ENCODE data around the gene AP1G2.

DNA sequence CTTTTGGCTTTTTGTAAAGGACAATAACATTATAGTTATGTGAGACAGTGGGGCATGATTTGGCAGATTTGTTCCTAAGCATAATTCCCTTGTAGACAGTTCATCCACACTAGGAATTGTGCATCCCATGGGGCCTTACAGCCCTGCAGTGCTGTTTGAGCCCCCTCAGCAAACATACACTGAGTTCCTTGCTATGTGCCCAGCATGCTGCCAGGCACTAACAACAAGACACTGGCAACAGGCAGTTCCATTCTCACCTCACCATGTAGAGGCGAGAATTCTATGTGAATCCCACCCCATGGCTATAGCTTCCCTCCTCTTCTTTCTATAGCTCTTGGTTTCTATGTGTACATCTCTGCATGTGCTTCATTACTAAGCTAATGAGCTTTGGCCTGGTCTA lies 9.6 kb downstream of the AP1G2 start:
- TF ChIP-seq, protein P1, sequence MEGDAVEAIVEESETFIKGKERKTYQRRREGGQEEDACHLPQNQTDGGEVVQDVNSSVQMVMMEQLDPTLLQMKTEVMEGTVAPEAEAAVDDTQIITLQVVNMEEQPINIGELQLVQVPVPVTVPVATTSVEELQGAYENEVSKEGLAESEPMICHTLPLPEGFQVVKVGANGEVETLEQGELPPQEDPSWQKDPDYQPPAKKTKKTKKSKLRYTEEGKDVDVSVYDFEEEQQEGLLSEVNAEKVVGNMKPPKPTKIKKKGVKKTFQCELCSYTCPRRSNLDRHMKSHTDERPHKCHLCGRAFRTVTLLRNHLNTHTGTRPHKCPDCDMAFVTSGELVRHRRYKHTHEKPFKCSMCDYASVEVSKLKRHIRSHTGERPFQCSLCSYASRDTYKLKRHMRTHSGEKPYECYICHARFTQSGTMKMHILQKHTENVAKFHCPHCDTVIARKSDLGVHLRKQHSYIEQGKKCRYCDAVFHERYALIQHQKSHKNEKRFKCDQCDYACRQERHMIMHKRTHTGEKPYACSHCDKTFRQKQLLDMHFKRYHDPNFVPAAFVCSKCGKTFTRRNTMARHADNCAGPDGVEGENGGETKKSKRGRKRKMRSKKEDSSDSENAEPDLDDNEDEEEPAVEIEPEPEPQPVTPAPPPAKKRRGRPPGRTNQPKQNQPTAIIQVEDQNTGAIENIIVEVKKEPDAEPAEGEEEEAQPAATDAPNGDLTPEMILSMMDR (IDR thresholded peaks at IDR 0.05; ENCODE audit: low read depth, low read length, missing input control): no peak
- TF ChIP-seq FOXA1 (IDR thresholded peaks at IDR 0.05): no peak
- no peak for TF ChIP-seq SP1 (IDR thresholded peaks at IDR 0.05)
- no peak for TF ChIP-seq YY1 (IDR thresholded peaks at IDR 0.05)
- TF ChIP-seq, protein P2, sequence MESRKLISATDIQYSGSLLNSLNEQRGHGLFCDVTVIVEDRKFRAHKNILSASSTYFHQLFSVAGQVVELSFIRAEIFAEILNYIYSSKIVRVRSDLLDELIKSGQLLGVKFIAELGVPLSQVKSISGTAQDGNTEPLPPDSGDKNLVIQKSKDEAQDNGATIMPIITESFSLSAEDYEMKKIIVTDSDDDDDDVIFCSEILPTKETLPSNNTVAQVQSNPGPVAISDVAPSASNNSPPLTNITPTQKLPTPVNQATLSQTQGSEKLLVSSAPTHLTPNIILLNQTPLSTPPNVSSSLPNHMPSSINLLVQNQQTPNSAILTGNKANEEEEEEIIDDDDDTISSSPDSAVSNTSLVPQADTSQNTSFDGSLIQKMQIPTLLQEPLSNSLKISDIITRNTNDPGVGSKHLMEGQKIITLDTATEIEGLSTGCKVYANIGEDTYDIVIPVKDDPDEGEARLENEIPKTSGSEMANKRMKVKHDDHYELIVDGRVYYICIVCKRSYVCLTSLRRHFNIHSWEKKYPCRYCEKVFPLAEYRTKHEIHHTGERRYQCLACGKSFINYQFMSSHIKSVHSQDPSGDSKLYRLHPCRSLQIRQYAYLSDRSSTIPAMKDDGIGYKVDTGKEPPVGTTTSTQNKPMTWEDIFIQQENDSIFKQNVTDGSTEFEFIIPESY (IDR thresholded peaks at IDR 0.05): no peak
- no peak for TF ChIP-seq GABPA (IDR thresholded peaks at IDR 0.05 in 1 of 2, conservative IDR thresholded peaks at IDR 0.05 in 1 of 2)
- TF ChIP-seq, protein P3, sequence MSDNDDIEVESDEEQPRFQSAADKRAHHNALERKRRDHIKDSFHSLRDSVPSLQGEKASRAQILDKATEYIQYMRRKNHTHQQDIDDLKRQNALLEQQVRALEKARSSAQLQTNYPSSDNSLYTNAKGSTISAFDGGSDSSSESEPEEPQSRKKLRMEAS (IDR thresholded peaks at IDR 0.05): no peak
- no peak for TF ChIP-seq HNF4A (conservative IDR thresholded peaks at IDR 0.05)
- TF ChIP-seq, protein P4, sequence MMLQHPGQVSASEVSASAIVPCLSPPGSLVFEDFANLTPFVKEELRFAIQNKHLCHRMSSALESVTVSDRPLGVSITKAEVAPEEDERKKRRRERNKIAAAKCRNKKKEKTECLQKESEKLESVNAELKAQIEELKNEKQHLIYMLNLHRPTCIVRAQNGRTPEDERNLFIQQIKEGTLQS (IDR thresholded peaks at IDR 0.05): no peak
- TF ChIP-seq EGR1 (IDR thresholded peaks at IDR 0.05; ENCODE audit: low read depth in 2 of 2): no peak
- TF ChIP-seq JUND (IDR thresholded peaks at IDR 0.05): no peak
- TF ChIP-seq RAD21 (IDR thresholded peaks at IDR 0.05): no peak
- TF ChIP-seq, protein P5, sequence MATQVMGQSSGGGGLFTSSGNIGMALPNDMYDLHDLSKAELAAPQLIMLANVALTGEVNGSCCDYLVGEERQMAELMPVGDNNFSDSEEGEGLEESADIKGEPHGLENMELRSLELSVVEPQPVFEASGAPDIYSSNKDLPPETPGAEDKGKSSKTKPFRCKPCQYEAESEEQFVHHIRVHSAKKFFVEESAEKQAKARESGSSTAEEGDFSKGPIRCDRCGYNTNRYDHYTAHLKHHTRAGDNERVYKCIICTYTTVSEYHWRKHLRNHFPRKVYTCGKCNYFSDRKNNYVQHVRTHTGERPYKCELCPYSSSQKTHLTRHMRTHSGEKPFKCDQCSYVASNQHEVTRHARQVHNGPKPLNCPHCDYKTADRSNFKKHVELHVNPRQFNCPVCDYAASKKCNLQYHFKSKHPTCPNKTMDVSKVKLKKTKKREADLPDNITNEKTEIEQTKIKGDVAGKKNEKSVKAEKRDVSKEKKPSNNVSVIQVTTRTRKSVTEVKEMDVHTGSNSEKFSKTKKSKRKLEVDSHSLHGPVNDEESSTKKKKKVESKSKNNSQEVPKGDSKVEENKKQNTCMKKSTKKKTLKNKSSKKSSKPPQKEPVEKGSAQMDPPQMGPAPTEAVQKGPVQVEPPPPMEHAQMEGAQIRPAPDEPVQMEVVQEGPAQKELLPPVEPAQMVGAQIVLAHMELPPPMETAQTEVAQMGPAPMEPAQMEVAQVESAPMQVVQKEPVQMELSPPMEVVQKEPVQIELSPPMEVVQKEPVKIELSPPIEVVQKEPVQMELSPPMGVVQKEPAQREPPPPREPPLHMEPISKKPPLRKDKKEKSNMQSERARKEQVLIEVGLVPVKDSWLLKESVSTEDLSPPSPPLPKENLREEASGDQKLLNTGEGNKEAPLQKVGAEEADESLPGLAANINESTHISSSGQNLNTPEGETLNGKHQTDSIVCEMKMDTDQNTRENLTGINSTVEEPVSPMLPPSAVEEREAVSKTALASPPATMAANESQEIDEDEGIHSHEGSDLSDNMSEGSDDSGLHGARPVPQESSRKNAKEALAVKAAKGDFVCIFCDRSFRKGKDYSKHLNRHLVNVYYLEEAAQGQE (IDR thresholded peaks at IDR 0.05): no peak
- TF ChIP-seq HNF4G (IDR thresholded peaks at IDR 0.05): no peak
